HFFc6 (cell line): ENCODE results near the gene GRAMD1B. TPM values are rescaled to one million over a fixed set of nuclear protein-coding genes. Genes with fewer than 3 reads are reported as not detected.
"Not testable (repeated sequence)": the region's sequence is repeated elsewhere in the genome, so short reads cannot be mapped to it uniquely, and the experiment has no call there.

Experiments
- DNase-seq: peaks from one replicate; pipeline ENCODE4 v3.0.0-alpha.2; 2018
- H3K27ac Mint-ChIP-seq: 2 replicates; pipeline ENCODE4 v1.8.0; 2020; ENCODE audit warnings: mild to moderate bottlenecking, mixed read lengths
- H3K27me3 Mint-ChIP-seq: 2 replicates; pipeline ENCODE4 v1.8.0; 2021; ENCODE audit warnings: mild to moderate bottlenecking, moderate library complexity, mixed read lengths; ENCODE audit not compliant: insufficient read depth
- H3K36me3 Mint-ChIP-seq: 2 replicates; pipeline ENCODE4 v1.8.0; 2021; ENCODE audit warnings: low read depth, mixed read lengths
- H3K4me1 Mint-ChIP-seq: 2 replicates; pipeline ENCODE4 v1.8.0; 2020; ENCODE audit warnings: low read depth, mixed read lengths
- H3K4me3 Mint-ChIP-seq: 2 replicates; pipeline ENCODE4 v1.8.0; 2020; ENCODE audit warnings: mild to moderate bottlenecking, moderate library complexity, mixed read lengths
- H3K9me3 Mint-ChIP-seq: 2 replicates; pipeline ENCODE4 v1.8.0; 2020; ENCODE audit warnings: mild to moderate bottlenecking, mixed read lengths
- total RNA-seq, 6 experiments: library from RNA; stranded (reverse); fragmentation: NEBNext Ultra II Directional; extraction: Animal tissue kit (Norgen Biotek cat#: 25700); gene quantifications; 2 replicates in 1 of 6; 3 replicates in 5 of 6; pipeline ENCODE4 v1.2.3, GENCODE V29; 2021
- TF ChIP-seq, protein P1 (sequence below): fragments of 200-600 bp; sonication (generic); IDR thresholded peaks from 2 replicates; pipeline ENCODE4 v1.5.0; 2021; ENCODE audit warnings: antibody characterized with exemption, mild to moderate bottlenecking

Gene GRAMD1B
- total RNA-seq, 6 experiments from 2014 or later, result 46.1 to 54.5 (median 51.3) TPM

DNA sequence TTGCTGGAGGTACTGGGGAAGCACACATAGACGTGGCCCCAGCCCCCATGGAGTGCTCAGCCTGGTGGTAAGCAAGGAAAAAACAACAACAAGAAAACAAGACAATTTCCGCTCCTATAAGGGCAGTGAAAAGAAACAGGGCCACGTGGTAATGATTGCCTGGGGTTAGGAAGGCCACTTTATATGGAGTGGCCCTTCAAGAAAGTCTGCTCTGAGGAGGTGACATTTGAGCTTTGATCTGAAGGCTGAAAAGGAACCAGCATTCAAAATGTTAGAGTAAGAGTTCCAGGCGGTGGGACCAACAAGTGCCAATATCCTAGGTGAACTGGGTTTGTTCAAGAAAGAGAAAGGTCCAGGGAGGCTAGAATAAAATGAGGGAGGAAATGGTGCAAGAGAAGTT is 136.8 kb downstream of the GRAMD1B start:
- DNase-seq, result no peak
- no peaks in the 10 kb centered on the region; the same call in 1 of the 2 replicates for H3K36me3 Mint-ChIP-seq
- H3K4me3 Mint-ChIP-seq, result no peak overlapping the region
- TF ChIP-seq, protein P1, sequence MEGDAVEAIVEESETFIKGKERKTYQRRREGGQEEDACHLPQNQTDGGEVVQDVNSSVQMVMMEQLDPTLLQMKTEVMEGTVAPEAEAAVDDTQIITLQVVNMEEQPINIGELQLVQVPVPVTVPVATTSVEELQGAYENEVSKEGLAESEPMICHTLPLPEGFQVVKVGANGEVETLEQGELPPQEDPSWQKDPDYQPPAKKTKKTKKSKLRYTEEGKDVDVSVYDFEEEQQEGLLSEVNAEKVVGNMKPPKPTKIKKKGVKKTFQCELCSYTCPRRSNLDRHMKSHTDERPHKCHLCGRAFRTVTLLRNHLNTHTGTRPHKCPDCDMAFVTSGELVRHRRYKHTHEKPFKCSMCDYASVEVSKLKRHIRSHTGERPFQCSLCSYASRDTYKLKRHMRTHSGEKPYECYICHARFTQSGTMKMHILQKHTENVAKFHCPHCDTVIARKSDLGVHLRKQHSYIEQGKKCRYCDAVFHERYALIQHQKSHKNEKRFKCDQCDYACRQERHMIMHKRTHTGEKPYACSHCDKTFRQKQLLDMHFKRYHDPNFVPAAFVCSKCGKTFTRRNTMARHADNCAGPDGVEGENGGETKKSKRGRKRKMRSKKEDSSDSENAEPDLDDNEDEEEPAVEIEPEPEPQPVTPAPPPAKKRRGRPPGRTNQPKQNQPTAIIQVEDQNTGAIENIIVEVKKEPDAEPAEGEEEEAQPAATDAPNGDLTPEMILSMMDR, result no peak
- no peak overlapping the region for H3K27ac Mint-ChIP-seq
- H3K9me3 Mint-ChIP-seq, result no peaks in the 10 kb centered on the region
- peaks cover 4% of the 10 kb centered on the region for H3K27me3 Mint-ChIP-seq
- peaks cover 25% of the 10 kb centered on the region; the same call in 1 of the 2 replicates for H3K4me1 Mint-ChIP-seq

DNA sequence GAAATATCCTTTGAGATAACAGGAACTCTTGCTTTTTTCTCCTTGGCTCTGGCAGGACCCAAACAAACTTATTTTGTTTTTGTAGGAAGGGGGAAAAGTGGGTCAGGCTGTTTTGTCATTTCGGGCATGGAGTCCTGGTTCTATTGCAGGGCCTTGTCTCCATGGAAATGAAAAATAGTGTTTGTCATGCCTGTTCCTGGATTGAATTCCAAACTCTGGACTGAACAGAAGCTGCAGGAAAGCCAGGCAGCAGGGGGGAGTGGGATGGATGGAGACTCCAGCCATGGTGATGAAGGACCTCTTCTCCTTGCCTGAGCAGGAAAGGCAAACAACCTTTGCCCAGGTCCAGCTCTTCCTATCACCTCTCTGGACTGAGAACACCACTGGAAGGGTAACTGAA is 137.4 kb downstream of the GRAMD1B start:
- no peaks in the 10 kb centered on the region for H3K9me3 Mint-ChIP-seq
- TF ChIP-seq, protein P1, result no peak
- no peak for DNase-seq
- H3K27me3 Mint-ChIP-seq, result peaks cover 6% of the 10 kb centered on the region
- H3K4me3 Mint-ChIP-seq, result no peak overlapping the region
- H3K36me3 Mint-ChIP-seq, result no peaks in the 10 kb centered on the region; the same call in 1 of the 2 replicates
- peaks cover 29% of the 10 kb centered on the region for H3K4me1 Mint-ChIP-seq
- peak overlapping the region; percentile 14; the same call in 1 of the 2 replicates for H3K27ac Mint-ChIP-seq

DNA sequence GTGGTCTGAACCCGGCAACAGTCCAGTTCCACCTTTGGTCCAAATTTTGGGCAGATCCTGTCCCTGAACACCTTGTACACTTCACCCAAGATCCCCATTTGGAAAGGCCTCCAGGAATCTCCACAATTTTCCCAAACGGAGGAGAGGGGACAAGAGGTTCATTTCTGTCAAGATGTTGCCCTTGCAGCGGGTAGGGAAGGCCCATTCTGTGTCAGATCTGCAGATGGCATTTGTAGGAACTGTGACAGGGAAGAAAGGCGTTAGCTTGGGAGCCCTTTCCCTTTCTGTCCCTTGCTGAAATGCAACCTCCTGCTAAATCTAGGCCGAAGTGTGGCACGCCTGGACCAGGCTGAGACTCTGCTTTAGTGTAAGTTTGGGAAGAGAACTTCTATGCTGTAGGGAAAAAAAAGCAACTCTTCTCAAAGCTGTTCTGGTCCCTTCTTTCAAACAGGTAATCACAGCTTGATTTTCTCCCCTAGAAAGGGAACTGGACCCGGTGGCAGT is 138.3 kb downstream of the GRAMD1B start:
- Mint-ChIP-seq H3K27ac (no peak overlapping the region), H3K4me3 (no peak overlapping the region), H3K36me3 (no peaks in the 10 kb centered on the region; the same call in 1 of the 2 replicates), H3K27me3 (peaks cover 6% of the 10 kb centered on the region), H3K4me1 (peaks cover 32% of the 10 kb centered on the region), H3K9me3 (no peaks in the 10 kb centered on the region)
- TF ChIP-seq, protein P1, result no peak
- no peak for DNase-seq

DNA sequence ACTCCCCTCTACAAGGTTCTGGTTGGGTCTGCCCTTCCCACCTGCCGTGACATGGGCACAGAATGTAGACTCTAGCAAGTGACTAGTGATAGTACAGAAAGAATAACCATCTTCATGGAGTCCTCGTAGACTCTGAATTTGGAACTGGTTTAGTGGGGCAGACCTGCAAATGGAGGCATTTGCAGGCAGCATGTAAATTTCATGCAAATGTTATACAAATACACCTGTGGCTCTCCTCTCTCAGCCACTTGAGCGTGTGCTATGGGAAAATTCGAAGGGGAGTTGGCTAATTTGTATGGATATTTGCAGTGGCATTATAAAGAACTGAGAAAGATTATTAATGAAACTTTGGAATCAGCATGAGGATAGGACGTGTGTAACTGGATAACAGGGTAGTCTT is 139.3 kb downstream of the GRAMD1B start:
- no peak for DNase-seq
- Mint-ChIP-seq H3K27me3 (peaks cover 6% of the 10 kb centered on the region), H3K27ac (0 out of 2 replicates have a peak overlapping the region, but pooled peaks have one; percentile 7), H3K4me3 (no peak overlapping the region), H3K4me1 (peaks cover 35% of the 10 kb centered on the region), H3K36me3 (no peaks in the 10 kb centered on the region; the same call in 1 of the 2 replicates), H3K9me3 (no peaks in the 10 kb centered on the region)
- TF ChIP-seq, protein P1, result no peak

DNA sequence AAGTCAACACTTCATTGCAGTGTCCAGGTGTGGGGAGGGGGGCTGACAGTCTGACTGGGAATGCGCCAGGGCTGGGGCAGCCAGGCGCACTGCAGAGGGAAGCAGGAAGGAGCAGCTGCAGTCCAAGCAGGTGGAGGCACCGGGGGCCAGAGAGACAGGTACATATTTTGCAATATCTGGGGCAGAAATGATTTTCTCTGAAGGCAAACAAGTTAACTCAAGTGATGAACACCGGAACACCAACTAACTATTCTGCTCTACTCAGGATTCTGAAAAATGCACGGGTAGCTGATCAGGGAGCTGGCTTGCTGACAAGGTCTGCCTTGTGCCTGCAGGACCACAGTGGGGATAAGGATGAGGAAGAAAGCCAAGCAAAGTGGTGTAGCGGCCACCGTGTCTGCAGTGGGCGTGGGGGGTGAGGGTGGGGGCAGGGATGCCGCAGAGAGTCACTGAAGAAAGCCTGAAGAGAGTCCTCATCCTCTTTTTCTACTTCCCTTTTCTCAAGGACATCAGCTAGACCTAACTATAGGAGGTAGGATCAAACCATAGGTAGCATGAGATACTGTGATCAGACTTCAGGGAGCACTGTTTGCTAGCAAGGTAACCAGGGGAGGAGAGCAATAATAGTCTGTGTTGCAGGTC is 141.0 kb downstream of the GRAMD1B start:
- Mint-ChIP-seq H3K9me3 (no peaks in the 10 kb centered on the region), H3K4me3 (no peak overlapping the region), H3K27ac (no peak overlapping the region; the same call in 1 of the 2 replicates), H3K36me3 (no peaks in the 10 kb centered on the region; the same call in 1 of the 2 replicates), H3K4me1 (peaks cover 43% of the 10 kb centered on the region), H3K27me3 (peaks cover 6% of the 10 kb centered on the region)
- no peak for DNase-seq
- TF ChIP-seq, protein P1, result no peak

DNA sequence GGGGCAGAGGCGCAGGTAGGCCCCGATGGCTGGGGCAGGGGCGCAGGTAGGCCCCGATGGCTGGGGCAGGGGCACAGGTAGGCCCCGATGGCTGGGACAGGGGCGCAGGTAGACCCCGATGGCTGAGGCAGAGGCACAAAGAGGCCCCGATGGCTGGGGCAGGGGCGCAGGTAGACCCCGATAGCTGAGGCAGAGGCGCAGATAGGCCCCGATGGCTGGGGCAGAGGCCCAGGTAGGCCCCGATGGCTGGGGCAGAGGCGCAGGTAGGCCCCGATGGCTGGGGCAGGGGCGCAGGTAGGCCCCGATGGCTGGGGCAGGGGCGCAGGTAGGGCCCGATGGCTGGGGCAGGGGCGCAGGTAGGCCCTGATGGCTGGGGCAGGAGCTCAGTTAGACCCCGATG is 142.7 kb downstream of the GRAMD1B start:
- not testable (repeated sequence) for H3K4me3 Mint-ChIP-seq, H3K27ac Mint-ChIP-seq, H3K27me3 Mint-ChIP-seq, H3K36me3 Mint-ChIP-seq, H3K9me3 Mint-ChIP-seq, DNase-seq
- H3K4me1 Mint-ChIP-seq, result peaks cover 45% of the 10 kb centered on the region
